ENCODE measurements around the gene ZFP64. TPM values are rescaled to one million over a fixed set of nuclear protein-coding genes. Genes with fewer than 3 reads are reported as not detected.

The ZFP64 gene
- total RNA-seq (2021; ENCODE audit: unreplicated experiment), result 16.0 TPM
- 15.8 and 19.7 TPM in 2 replicates for polyA plus RNA-seq (2012)
- Bru-seq, nascent RNA, result percentile 51 among the genes with signal in this experiment
- percentile 48 among the genes with signal in this experiment for BruChase-seq, experiment 1, labeled RNA remaining after a 6-hour chase
- percentile 50 among the genes with signal in this experiment for BruChase-seq, experiment 2, labeled RNA remaining after a 2-hour chase
- long read RNA-seq, transcript ZFP64-201 (6 exons, 3,264 nt), result major isoform, 16 of 39 reads
- long read RNA-seq, partial matches to known transcripts, result 7 of 39 reads
- long read RNA-seq, other reads (novel, unspliced or antisense), result 13 of 39 reads

- RAD21 ChIA-PET (ENCODE audit: low non-redundant PET in 1 of 2, low total read pairs in 2 of 2, uncharacterized antibody in 2 of 2, unreplicated experiment in 2 of 2), result no interaction called here
- peaks cover 7 to 14% of the 10 kb centered on the region in 2 experiments; a peak in 3 of 4 replicates for H3K4me1 ChIP-seq (ENCODE audit: control insufficient read depth in 1 of 2, insufficient read depth in 2 of 2, low read length in 2 of 2)
- peaks cover 23% of the 10 kb centered on the region for H3K79me2 ChIP-seq (ENCODE audit: insufficient read depth, low read length)
- H3K9me3 ChIP-seq (ENCODE audit: control insufficient read depth in 1 of 2, insufficient read depth in 1 of 2, low read depth in 1 of 2, low read length in 2 of 2), result no peaks in the 10 kb centered on the region
- H2AFZ ChIP-seq (ENCODE audit: low read depth, low read length, poor library complexity, severe bottlenecking), result peak within 1 kb of the TSS; percentile 80
- H3K4me2 ChIP-seq (ENCODE audit: low read length), result peak within 1 kb of the TSS; percentile 84
- DNase-seq (ENCODE audit: low read depth, low spot score), result peak; percentile 52
- ATAC-seq, result peak; percentile 82
- no TSS peak for BruUV-seq (replicated peaks)
- intact Hi-C loops (cut with micrococcal nuclease), result no loop called here
- no peaks in the 10 kb centered on the region; a peak in 1 of 4 replicates for H3K36me3 ChIP-seq (ENCODE audit: control insufficient read depth in 1 of 2, insufficient read depth in 2 of 2, low read length in 2 of 2)
- POLR2A ChIA-PET, result no interaction called here
- H3K27ac ChIP-seq (ENCODE audit: low read depth, low read length), result peak within 1 kb of the TSS; percentile 92
- CTCF ChIA-PET, result interaction anchor here (1.0 to 2.4 kb wide), 7 partner anchors 13 to 121 kb away, joined by 3 to 9 read pairs (median 4); no protein-coding TSS in a partner anchor
- H3K4me3 ChIP-seq (replicated peaks in 1 of 2; ENCODE audit: low read depth in 1 of 2, low read length in 2 of 2), result peak within 1 kb of the TSS; percentile 68 to 76
- H3K27me3 ChIP-seq (ENCODE audit: insufficient read depth, low read length), result no peaks in the 10 kb centered on the region
- no peaks in the 10 kb centered on the region for H3K9me2 ChIP-seq (ENCODE audit: insufficient read depth)
- H3K9ac ChIP-seq (ENCODE audit: low read length), result peak within 1 kb of the TSS; percentile 87
- no peaks in the 10 kb centered on the region; the same call in 1 of the 2 replicates for H4K20me1 ChIP-seq (ENCODE audit: insufficient read depth)
- TF ChIP-seq SRF (IDR thresholded peaks at IDR 0.05; ENCODE audit: low read depth), result no peak
- TF ChIP-seq YY1 (IDR thresholded peaks at IDR 0.05; ENCODE audit: extremely low read depth, insufficient replicate concordance, low read depth, low read length), result peak; percentile 31
- TF ChIP-seq RAD21 (IDR thresholded peaks at IDR 0.05; ENCODE audit: low read depth), result no peak
- no peak for TF ChIP-seq ATF3 (IDR thresholded peaks at IDR 0.05)
- TF ChIP-seq POLR2A (IDR thresholded peaks at IDR 0.05; ENCODE audit: borderline replicate concordance, extremely low read depth, insufficient read depth, insufficient read length), result peak; percentile 71
- no peak for TF ChIP-seq EZH2 (IDR thresholded peaks at IDR 0.05)
- TF ChIP-seq ZFX (IDR thresholded peaks at IDR 0.05), result peak; percentile 97
- no peak for TF ChIP-seq EZH2phosphoT487 (IDR thresholded peaks at IDR 0.05; ENCODE audit: borderline replicate concordance)
- TF ChIP-seq FOSL1 (IDR thresholded peaks at IDR 0.05; ENCODE audit: low read depth), result no peak
- TF ChIP-seq EGR1 (IDR thresholded peaks at IDR 0.05; ENCODE audit: low read depth), result no peak
- TF ChIP-seq REST (IDR thresholded peaks at IDR 0.05; ENCODE audit: low read depth), result no peak
- TF ChIP-seq ZBTB33 (IDR thresholded peaks at IDR 0.05; ENCODE audit: extremely low read depth, insufficient replicate concordance, low read length), result no peak
- TF ChIP-seq POLR2AphosphoS5 (IDR thresholded peaks at IDR 0.05; ENCODE audit: low read depth, low read length), result peak; percentile 60
- peak; percentile 36 to 64 (median 56); a peak in 4 of 6 replicates for TF ChIP-seq CTCF (IDR thresholded peaks at IDR 0.05 in 2 of 3, conservative IDR thresholded peaks at IDR 0.05 in 1 of 3; ENCODE audit: borderline replicate concordance in 1 of 3, insufficient read depth in 1 of 3, low read depth in 2 of 3, low read length in 2 of 3)
- TF ChIP-seq SP1 (IDR thresholded peaks at IDR 0.05; ENCODE audit: low read depth), result no peak
- peak; percentile 33; the same call in 1 of the 2 replicates for TF ChIP-seq MAX (IDR thresholded peaks at IDR 0.05)
- TF ChIP-seq CBX3 (IDR thresholded peaks at IDR 0.05; ENCODE audit: low read depth), result no peak
These were observed at the start of gene ZFP64 for GRCh38 chr20:52191132-52191915. Gene ZFP64 (minus strand): TSS chr20:52191779. CDS start chr20:52191636, 143 bp downstream.

Measured in HCT116 (cell line).